AG09319 (cell line): ENCODE data around the gene IRAK1BP1.

Experiments
- DNase-seq: peaks from one replicate; pipeline ENCODE4 v3.0.0-alpha.2; 2010; ENCODE audit warnings: low read depth; ENCODE audit errors: extremely low read depth
- CTCF ChIP-seq: IDR thresholded peaks from 2 replicates; pipeline ENCODE4 v1.5.1; 2011; ENCODE audit warnings: low read depth, mild to moderate bottlenecking, inconsistent platforms, low read length, moderate library complexity

IRAK1BP1 gene

GRCh38 chr6:78948785-78949184, 81.4 kb downstream of the IRAK1BP1 start:
- no peak for DNase-seq

DNA sequence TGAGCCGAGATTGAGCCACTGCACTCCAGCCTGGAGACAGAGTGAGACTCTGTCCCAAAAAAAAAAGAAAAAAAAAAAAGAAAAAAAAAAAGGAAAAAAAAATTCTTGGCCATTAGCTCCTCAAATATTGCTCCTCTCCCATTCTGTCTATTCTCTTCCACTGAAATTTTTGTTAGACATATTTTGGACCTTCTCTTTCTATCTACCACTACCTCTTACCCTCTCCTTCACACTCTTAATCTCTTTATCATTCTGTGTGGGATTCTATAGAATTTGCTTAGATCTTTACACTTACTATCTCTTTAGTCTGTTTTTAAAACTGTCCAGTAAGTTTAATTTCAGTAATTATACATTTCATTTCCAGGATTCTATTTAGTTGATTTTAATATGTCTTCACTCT, 85.0 kb downstream of the IRAK1BP1 start:
- no peak for DNase-seq
- no peak for TF ChIP-seq CTCF

More at GRCh38 chr6:78948785-78949184, 81.4 kb downstream of the IRAK1BP1 start:
- TF ChIP-seq CTCF = no peak
